CD4-positive, alpha-beta memory T cell (primary cell): ENCODE measurements around the gene TNK2. TPM values are rescaled to one million over a fixed set of nuclear protein-coding genes. Genes with fewer than 3 reads are reported as not detected.

Source experiments
- CTCF ChIA-PET: fragments of 350-600 bp; sonication (Branson Sonifier 250); formaldehyde crosslinking; loops from one replicate; lab custom pipeline; 2021; ENCODE audit warnings: inconsistent platforms; ENCODE audit not compliant: partially characterized antibody; lab: Charles Lee
- POLR2A ChIA-PET: fragments of 350-600 bp; sonication (Branson Sonifier 250); formaldehyde crosslinking; loops from one replicate; lab custom pipeline; 2021; ENCODE audit not compliant: partially characterized antibody; lab: Charles Lee
- DNase-seq, 5 donors: peaks; one replicate each; pipeline versions ENCODE4 v3.0.0 to v3.0.0-alpha.2; 2020 to 2022; ENCODE audit warnings: mixed read lengths in 1 of 5
- H3K27ac ChIP-seq: one replicate; pipeline ENCODE4 v1.7.0; 2013; ENCODE audit warnings: low read depth, low read length
- H3K27me3 ChIP-seq: 2 replicates; pipeline ENCODE4 v1.7.0; 2013; ENCODE audit warnings: mild to moderate bottlenecking, low read length, moderate library complexity; ENCODE audit not compliant: insufficient read depth
- H3K36me3 ChIP-seq: 2 replicates; pipeline ENCODE4 v1.7.0; 2013; ENCODE audit warnings: mild to moderate bottlenecking, low read length, moderate library complexity; ENCODE audit not compliant: insufficient read depth
- H3K4me1 ChIP-seq: 2 replicates; pipeline ENCODE4 v1.7.0; 2013; ENCODE audit warnings: mild to moderate bottlenecking, low read length, moderate library complexity; ENCODE audit not compliant: insufficient read depth
- H3K4me3 ChIP-seq, 2 donors: one replicate each; pipeline ENCODE4 v1.7.0; 2013; ENCODE audit warnings: low read length in 2 of 2, mild to moderate bottlenecking in 1 of 2
- H3K9me3 ChIP-seq, 2 donors: one replicate each; pipeline ENCODE4 v1.7.0; 2013; ENCODE audit warnings: low read length in 2 of 2, control low read depth in 1 of 2; ENCODE audit not compliant: control insufficient read depth in 1 of 2
- H3K27ac Mint-ChIP-seq, 7 donors: one replicate each; pipeline ENCODE4 v1.8.0; 2020 to 2021; ENCODE audit warnings: mixed read lengths in 7 of 7, mild to moderate bottlenecking in 6 of 7, inconsistent platforms in 3 of 7, moderate library complexity in 3 of 7
- H3K27me3 Mint-ChIP-seq, 2 donors: one replicate each; pipeline ENCODE4 v1.8.0; 2020 to 2021; ENCODE audit warnings: mixed read lengths in 2 of 2
- H3K36me3 Mint-ChIP-seq, 2 donors: one replicate each; pipeline ENCODE4 v1.8.0; 2020 to 2021; ENCODE audit warnings: mixed read lengths in 2 of 2, inconsistent platforms in 1 of 2, mild to moderate bottlenecking in 1 of 2
- H3K4me1 Mint-ChIP-seq, 4 donors: one replicate each; pipeline ENCODE4 v1.8.0; 2020 to 2021; ENCODE audit warnings: mixed read lengths in 4 of 4, mild to moderate bottlenecking in 1 of 4
- H3K4me3 Mint-ChIP-seq, 8 donors: one replicate each; pipeline ENCODE4 v1.8.0; 2020 to 2021; ENCODE audit warnings: mixed read lengths in 8 of 8, mild to moderate bottlenecking in 7 of 8, moderate library complexity in 6 of 8, inconsistent platforms in 3 of 8
- H3K9me3 Mint-ChIP-seq, 8 donors: one replicate each; pipeline ENCODE4 v1.8.0; 2020 to 2021; ENCODE audit warnings: mixed read lengths in 8 of 8, mild to moderate bottlenecking in 5 of 8, inconsistent platforms in 3 of 8, moderate library complexity in 1 of 8
- intact Hi-C: fragments of 100-400 bp; cut with micrococcal nuclease; formaldehyde crosslinking; loops from one replicate; pipeline ENCODE4 v1.15.1; 2023
- polyA plus RNA-seq, 2 donors: library from polyadenylated mRNA; unstranded; fragments of 300-500 nt; fragmentation: Illumina TruSeq; gene quantifications; one replicate each; pipeline ENCODE4 v1.2.3, GENCODE V29; 2021
- total RNA-seq, 2 experiments: library from RNA; stranded (reverse); gene quantifications; one replicate each; pipeline ENCODE4 v1.2.3, GENCODE V29; 2021

TNK2 gene
- total and polyA plus RNA-seq, 4 experiments from 2014 or later, result 0.18 to 164 (median 69.9) TPM

DNA sequence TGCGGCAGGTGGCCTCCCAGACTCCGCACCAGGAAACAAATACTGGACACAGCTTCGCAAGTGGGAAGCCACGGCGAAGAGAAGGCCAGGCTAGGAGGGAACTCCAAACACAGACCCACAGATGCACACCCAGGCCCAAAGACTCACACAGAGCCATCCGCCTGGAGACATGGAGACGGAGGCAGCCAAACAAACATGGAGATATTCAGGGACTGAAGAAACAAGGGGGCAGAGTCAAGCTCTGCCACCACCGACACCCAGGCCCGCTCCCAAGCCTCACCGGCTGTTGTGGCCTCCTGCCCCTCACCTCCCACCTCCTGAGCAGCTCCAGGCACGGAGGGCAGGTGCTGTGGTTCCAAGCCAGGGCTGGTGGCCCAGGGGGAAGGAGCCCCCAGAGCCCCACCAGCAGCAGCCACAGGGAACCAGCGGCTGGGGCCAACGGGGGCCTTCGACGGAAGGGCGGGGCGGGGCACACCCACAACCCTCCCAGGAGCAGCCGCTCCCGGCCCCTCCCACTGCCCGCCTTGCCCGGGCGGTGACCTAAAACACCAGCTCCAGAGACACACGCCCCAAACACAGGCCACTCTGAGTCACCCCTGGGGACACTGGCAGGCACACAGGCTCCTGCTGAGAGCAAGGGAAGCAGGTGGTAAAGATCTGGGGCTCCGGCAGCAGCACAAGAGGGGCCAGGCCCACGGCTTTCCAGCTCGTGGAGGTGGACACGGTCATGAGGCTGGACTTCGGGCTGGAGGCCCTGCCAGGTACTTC is 31.9 kb downstream of the TNK2 start:
- CTCF ChIA-PET, result interaction anchor here (1.2 to 1.5 kb wide), 2 partner anchors 17 to 18 kb away, joined by 3 to 5 read pairs; no protein-coding TSS in a partner anchor

DNA sequence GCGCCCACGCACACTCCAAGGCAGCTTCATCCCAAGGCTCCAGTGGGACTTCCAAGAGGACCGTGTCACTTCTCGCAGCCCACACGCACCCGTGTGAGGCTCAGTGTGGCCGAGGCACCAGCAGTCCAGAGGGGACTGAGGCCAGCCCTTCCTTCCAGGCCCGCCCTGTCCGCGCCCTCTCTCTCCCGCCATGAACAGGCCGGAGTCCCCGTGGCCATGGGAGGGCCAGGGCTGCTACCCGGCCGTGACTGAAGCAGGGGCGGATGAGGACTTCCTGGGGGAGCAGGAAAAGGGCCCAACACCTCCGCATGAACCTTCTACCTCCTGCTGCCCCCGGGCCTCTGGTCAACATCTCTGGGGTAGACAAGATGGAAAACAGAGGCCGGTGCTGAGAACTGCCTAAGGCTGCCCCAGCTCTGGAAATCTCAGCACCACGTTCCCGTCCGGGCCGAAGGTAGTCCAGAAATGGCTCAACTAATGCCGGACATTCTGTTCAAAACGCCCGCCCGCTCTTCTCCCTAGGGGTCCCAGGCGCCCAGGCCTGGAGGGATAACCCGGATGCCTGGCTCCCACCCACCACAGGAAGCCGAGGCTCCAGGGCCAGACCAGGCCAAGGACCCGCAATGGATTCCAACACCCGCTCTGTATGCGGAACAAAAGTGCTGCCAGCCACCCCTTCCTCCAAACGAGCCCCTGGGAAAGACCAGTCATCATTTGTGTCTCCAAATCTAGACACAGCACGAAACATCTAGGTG is 32.7 kb downstream of the TNK2 start:
- Mint-ChIP-seq H3K4me1 (peaks cover 0 to 6% (median 3%) of the 10 kb centered on the region in 4 donors), H3K36me3 (peaks cover 5 to 36% of the 10 kb centered on the region in 2 donors), H3K27ac (peak overlapping the region in 5 of 7 donors; percentile 60 to 83 (median 79)), H3K27me3 (no peaks in the 10 kb centered on the region), H3K9me3 (no peaks in the 10 kb centered on the region), H3K4me3 (no peak overlapping the region)
- Histone ChIP-seq H3K36me3 (peaks cover 50% of the 10 kb centered on the region), H3K4me1 (peaks cover 12% of the 10 kb centered on the region), H3K27me3 (no peaks in the 10 kb centered on the region), H3K27ac (no peak overlapping the region), H3K4me3 (no peak overlapping the region), H3K9me3 (no peaks in the 10 kb centered on the region)
- CTCF ChIA-PET, result interaction anchor here (1.2 to 1.5 kb wide), 2 partner anchors 16 to 19 kb away, joined by 3 to 5 read pairs; no protein-coding TSS in a partner anchor
- no peak for DNase-seq
- POLR2A ChIA-PET, result interaction anchor here (0.8 kb wide), 1 partner anchor 16 kb away, joined by 3 read pairs; no protein-coding TSS in a partner anchor
- intact Hi-C loops, result no loop called here

More for the DNA sequence above, 31.9 kb downstream of the TNK2 start:
- intact Hi-C loops, result no loop called here
- Mint-ChIP-seq H3K9me3 (no peaks in the 10 kb centered on the region), H3K27me3 (no peaks in the 10 kb centered on the region), H3K4me3 (peak overlapping the region in 1 of 8 donors; percentile 29), H3K27ac (peak overlapping the region in 6 of 7 donors; percentile 52 to 83 (median 76)), H3K4me1 (peaks cover 0 to 6% (median 3%) of the 10 kb centered on the region in 4 donors), H3K36me3 (peaks cover 5 to 30% of the 10 kb centered on the region in 2 donors)
- POLR2A ChIA-PET, result interaction anchor here (0.8 to 1.6 kb wide), 2 partner anchors 15 to 18 kb away, joined by 3 to 4 read pairs; no protein-coding TSS in a partner anchor
- Histone ChIP-seq H3K4me3 (no peak overlapping the region), H3K36me3 (peaks cover 43% of the 10 kb centered on the region), H3K4me1 (peaks cover 12% of the 10 kb centered on the region), H3K9me3 (no peaks in the 10 kb centered on the region), H3K27ac (no peak overlapping the region), H3K27me3 (no peaks in the 10 kb centered on the region)
- peak in 3 of 5 donors; percentile 19 to 58 (median 52) for DNase-seq

DNA sequence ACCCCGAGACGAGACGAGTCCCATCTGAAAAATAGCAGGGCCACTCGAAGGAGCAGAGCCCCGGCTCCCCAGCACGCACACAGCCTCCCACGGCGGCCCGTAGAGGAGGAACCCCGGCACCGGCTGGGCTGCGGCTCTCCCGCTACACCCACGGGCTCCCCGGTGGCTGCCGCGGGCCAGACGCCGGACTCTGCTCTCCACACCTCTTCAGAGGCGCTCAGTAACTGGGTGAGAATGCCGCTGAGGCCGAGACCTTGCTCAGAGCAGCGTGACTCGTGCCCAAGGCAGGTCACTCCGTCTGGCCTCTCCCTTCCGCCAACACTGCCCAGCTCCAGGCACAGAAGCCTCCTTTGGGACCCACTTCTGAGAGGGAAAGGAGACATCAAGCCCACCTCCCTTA is 34.4 kb downstream of the TNK2 start:
- peaks cover 0 to 6% (median 3%) of the 10 kb centered on the region in 4 donors for H3K4me1 Mint-ChIP-seq
- no peak overlapping the region for H3K4me3 Mint-ChIP-seq
- H3K27me3 ChIP-seq, result no peaks in the 10 kb centered on the region
- no peak for DNase-seq
- H3K27ac Mint-ChIP-seq, result no peak overlapping the region
- H3K36me3 Mint-ChIP-seq, result peaks cover 4 to 31% of the 10 kb centered on the region in 2 donors
- H3K27ac ChIP-seq, result no peak overlapping the region
- peaks cover 41% of the 10 kb centered on the region for H3K36me3 ChIP-seq
- CTCF ChIA-PET, result no interaction called here
- POLR2A ChIA-PET, result no interaction called here
- no peaks in the 10 kb centered on the region for H3K9me3 Mint-ChIP-seq
- H3K27me3 Mint-ChIP-seq, result no peaks in the 10 kb centered on the region
- peaks cover 12% of the 10 kb centered on the region for H3K4me1 ChIP-seq
- H3K9me3 ChIP-seq, result no peaks in the 10 kb centered on the region
- H3K4me3 ChIP-seq, result no peak overlapping the region
- intact Hi-C loops, result no loop called here

DNA sequence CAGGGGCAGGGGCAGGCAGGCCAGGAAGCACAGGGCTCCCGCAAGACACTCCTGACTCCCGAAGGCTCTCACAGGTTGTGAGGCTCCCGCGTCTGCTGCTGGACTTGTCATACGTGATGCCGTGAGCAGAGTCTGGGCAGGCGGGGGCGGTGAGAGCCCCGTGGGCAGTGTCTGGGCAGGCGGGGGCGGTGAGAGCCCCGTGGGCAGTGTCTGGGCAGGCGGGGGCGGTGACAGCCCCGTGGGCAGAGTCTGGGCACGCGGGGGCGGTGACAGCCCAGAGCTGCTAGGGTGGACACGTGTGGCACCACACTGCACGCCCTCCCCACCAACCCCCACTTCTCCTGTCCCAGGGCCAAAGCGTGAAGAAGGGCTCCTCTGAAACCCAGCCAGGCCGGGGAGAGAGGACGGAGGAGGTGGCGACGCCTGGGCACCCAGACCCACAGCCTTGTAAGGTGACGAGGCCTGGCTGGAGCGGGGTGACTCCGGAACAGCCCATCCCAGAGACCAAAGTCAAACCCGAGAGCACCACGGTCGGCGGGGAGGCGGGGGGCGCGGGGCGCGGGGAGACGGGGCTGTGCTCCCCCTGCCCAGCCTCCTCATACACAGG is 35.0 kb downstream of the TNK2 start:
- ChIA-PET CTCF (interaction anchor here (0.8 to 1.6 kb wide), 2 partner anchors 21 to 24 kb away, joined by 3 read pairs; no protein-coding TSS in a partner anchor), POLR2A (no interaction called here)
- Mint-ChIP-seq H3K27me3 (no peaks in the 10 kb centered on the region), H3K36me3 (peaks cover 4 to 27% of the 10 kb centered on the region in 2 donors), H3K4me1 (peaks cover 0 to 6% (median 3%) of the 10 kb centered on the region in 4 donors), H3K4me3 (no peak overlapping the region), H3K9me3 (no peaks in the 10 kb centered on the region), H3K27ac (no peak overlapping the region)
- DNase-seq, result no peak
- Histone ChIP-seq H3K27ac (no peak overlapping the region), H3K36me3 (peaks cover 35% of the 10 kb centered on the region), H3K9me3 (no peaks in the 10 kb centered on the region), H3K4me3 (no peak overlapping the region), H3K27me3 (no peaks in the 10 kb centered on the region), H3K4me1 (peaks cover 12% of the 10 kb centered on the region)
- intact Hi-C loops, result no loop called here

DNA sequence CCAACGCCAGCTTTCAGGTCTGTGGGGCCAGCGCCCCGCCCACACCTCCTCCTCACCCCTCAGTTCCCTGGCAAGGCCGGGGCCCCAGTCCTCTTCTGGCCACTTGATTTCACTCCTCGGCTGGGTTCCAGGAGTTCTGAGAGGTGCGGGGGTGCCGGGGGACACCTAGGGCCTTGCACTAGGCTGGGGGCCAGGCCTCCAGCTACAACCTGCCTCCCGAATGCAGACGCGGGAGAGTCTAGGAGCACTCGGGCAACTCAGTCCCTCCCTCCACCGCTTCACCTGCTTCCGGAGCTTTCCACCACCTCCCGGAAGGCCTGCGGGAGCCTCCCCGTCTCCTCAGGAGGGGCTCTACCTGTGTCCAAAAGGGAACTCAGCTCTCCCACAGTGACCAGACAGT is 35.6 kb downstream of the TNK2 start:
- Histone ChIP-seq H3K36me3 (peaks cover 29% of the 10 kb centered on the region), H3K27me3 (no peaks in the 10 kb centered on the region), H3K9me3 (no peaks in the 10 kb centered on the region), H3K4me3 (no peak overlapping the region), H3K4me1 (peaks cover 12% of the 10 kb centered on the region), H3K27ac (no peak overlapping the region)
- POLR2A ChIA-PET, result no interaction called here
- intact Hi-C loops, result no loop called here
- no peak for DNase-seq
- Mint-ChIP-seq H3K27ac (peak overlapping the region in 2 of 7 donors; percentile 15 to 18), H3K27me3 (no peaks in the 10 kb centered on the region), H3K9me3 (no peaks in the 10 kb centered on the region), H3K36me3 (peaks cover 4 to 27% of the 10 kb centered on the region in 2 donors), H3K4me3 (no peak overlapping the region), H3K4me1 (peaks cover 0 to 6% (median 3%) of the 10 kb centered on the region in 4 donors)
- CTCF ChIA-PET, result interaction anchor here (0.7 to 1.6 kb wide), 6 partner anchors 11 to 42 kb away, joined by 3 to 4 read pairs (median 3); no protein-coding TSS in a partner anchor

DNA sequence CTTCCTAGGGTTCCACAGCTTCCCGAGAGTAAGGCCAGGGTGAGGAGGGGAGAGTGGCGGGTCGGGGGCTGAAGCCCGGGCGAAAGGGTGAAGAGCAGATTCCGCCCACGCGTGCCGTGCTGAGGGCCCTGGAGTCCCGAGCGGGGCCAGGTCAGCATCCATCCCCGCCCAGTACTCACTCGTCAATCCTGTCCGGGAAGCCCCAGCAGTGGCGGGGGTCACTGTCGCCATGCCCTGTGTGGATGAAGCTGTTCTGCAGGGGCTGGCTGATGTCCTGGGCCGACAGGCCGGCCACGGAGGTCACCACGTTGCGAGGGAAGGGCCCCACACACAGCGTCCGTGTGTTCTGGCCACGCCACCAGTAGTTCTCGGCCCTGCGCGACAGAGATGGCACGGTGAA is 36.3 kb downstream of the TNK2 start:
- no peaks in the 10 kb centered on the region for H3K9me3 ChIP-seq
- Mint-ChIP-seq H3K9me3 (no peaks in the 10 kb centered on the region), H3K27me3 (no peaks in the 10 kb centered on the region), H3K27ac (no peak overlapping the region), H3K4me1 (peaks cover 0 to 6% (median under 1%) of the 10 kb centered on the region in 4 donors), H3K4me3 (no peak overlapping the region), H3K36me3 (peaks cover 4 to 22% of the 10 kb centered on the region in 2 donors)
- H3K36me3 ChIP-seq, result peaks cover 22% of the 10 kb centered on the region
- intact Hi-C loops, result no loop called here
- ChIA-PET CTCF (interaction anchor here (0.7 to 1.6 kb wide), 6 partner anchors 10 to 43 kb away, joined by 3 to 4 read pairs (median 3); no protein-coding TSS in a partner anchor), POLR2A (no interaction called here)
- no peak overlapping the region for H3K27ac ChIP-seq
- H3K4me1 ChIP-seq, result peaks cover 8% of the 10 kb centered on the region
- H3K4me3 ChIP-seq, result no peak overlapping the region
- DNase-seq, result no peak
- no peaks in the 10 kb centered on the region for H3K27me3 ChIP-seq
